ENCODE measurements around the gene NCF2. TPM values are rescaled to one million over a fixed set of nuclear protein-coding genes. Genes with fewer than 3 reads are reported as not detected.

The NCF2 gene
- total and polyA plus RNA-seq, 4 donors: 2.8 to 16.8 (median 5.2) TPM

DNA sequence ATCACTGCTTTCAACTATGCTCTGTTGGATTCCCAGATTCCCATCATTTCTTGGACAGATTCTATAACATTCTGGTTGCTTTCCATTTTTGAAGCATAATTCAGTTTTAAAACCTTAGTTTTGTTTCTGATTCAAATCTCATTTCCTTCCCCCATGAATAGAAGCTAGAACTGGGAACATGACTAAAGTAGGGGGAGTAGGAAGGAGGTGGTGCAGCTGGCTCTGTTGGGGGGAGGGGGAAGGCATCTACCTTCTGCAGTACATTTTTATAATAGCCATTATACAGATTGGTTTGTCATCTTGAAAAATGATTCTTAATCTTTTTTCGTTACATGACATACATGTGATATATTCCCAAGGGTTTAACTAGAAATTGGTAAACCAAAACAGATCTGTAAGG lies 69.9 kb downstream of the NCF2 start:
- H3K4me3 ChIP-seq (ENCODE audit: low read depth, low read length): no peak overlapping the region

DNA sequence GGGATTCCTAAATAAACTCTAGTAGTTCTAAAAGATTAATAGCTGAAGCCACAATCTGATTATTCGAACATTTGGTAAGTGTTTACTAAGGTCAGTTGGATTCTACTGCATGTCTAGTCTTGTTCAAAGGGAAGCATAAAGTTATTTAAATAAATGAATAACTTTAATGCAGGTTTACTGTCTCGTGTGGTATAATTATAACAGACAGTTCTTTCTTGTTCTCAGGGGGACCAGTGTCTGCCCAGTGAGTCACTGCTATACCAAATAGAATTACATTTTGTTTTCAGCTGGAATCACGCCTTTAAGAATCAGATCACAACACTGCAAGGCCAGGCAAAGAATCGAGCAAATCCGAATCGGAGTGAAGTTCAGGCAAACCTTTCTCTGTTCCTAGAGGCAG lies 72.9 kb downstream of the NCF2 start:
- no peak overlapping the region for H3K4me3 ChIP-seq (ENCODE audit: low read depth, low read length)
- no peak for DNase-seq (ENCODE audit: low read depth in 4 of 6, low spot score in 6 of 6)
- WGBS (ENCODE audit: insufficient coverage): 100% methylated on average over 1 of the region's 6 CpGs
- no peak overlapping the region for H3K27ac ChIP-seq (ENCODE audit: low read depth, low read length)
- peaks cover 8% of the 10 kb centered on the region for H3K36me3 ChIP-seq (ENCODE audit: control insufficient read depth, insufficient read depth, low read length)
- no peaks in the 10 kb centered on the region for H3K4me1 ChIP-seq (ENCODE audit: control insufficient read depth, insufficient read depth, low read length)
- H3K9me3 ChIP-seq (ENCODE audit: control insufficient read depth, insufficient read depth, low read length): no peaks in the 10 kb centered on the region
- no peaks in the 10 kb centered on the region for H3K27me3 ChIP-seq (ENCODE audit: control insufficient read depth, insufficient read depth, low read length)

More for the DNA sequence above, 69.9 kb downstream of the NCF2 start:
- Histone ChIP-seq H3K27me3 (ENCODE audit: control insufficient read depth, insufficient read depth, low read length) (no peaks in the 10 kb centered on the region), H3K4me1 (ENCODE audit: control insufficient read depth, insufficient read depth, low read length) (no peaks in the 10 kb centered on the region), H3K36me3 (ENCODE audit: control insufficient read depth, insufficient read depth, low read length) (peaks cover 10% of the 10 kb centered on the region), H3K9me3 (ENCODE audit: control insufficient read depth, insufficient read depth, low read length) (no peaks in the 10 kb centered on the region), H3K27ac (ENCODE audit: low read depth, low read length) (no peak overlapping the region)
- WGBS (ENCODE audit: insufficient coverage): no CpG with 5 or more reads among the region's 1 CpG
- no peak for DNase-seq (ENCODE audit: low read depth in 4 of 6, low spot score in 6 of 6)

DNA sequence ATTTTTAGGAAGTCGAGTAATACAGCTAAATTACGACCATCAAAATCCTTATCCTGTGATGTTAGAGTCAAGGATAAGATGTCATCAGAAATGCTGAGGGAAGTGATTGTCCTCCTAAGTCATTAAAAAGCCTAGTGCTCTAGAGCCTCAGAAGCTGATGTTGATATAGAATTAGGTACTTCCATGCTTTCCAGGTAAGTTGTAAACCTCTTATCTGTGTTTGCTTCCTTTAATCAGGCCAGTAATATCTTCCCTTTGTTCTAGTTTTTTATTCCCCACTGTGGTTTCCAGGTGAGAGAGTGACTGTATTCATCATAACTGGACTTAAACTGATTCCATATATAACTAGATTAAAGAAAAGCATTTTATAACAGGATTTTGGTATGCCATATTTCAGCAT lies 73.5 kb downstream of the NCF2 start:
- WGBS (ENCODE audit: insufficient coverage): no CpG with 5 or more reads among the region's 2 CpGs
- no peaks in the 10 kb centered on the region for H3K4me1 ChIP-seq (ENCODE audit: control insufficient read depth, insufficient read depth, low read length)
- H3K4me3 ChIP-seq (ENCODE audit: low read depth, low read length): no peak overlapping the region
- H3K9me3 ChIP-seq (ENCODE audit: control insufficient read depth, insufficient read depth, low read length): no peaks in the 10 kb centered on the region
- no peak overlapping the region for H3K27ac ChIP-seq (ENCODE audit: low read depth, low read length)
- H3K27me3 ChIP-seq (ENCODE audit: control insufficient read depth, insufficient read depth, low read length): no peaks in the 10 kb centered on the region
- peaks cover 8% of the 10 kb centered on the region for H3K36me3 ChIP-seq (ENCODE audit: control insufficient read depth, insufficient read depth, low read length)
- no peak for DNase-seq (ENCODE audit: low read depth in 4 of 6, low spot score in 6 of 6)

DNA sequence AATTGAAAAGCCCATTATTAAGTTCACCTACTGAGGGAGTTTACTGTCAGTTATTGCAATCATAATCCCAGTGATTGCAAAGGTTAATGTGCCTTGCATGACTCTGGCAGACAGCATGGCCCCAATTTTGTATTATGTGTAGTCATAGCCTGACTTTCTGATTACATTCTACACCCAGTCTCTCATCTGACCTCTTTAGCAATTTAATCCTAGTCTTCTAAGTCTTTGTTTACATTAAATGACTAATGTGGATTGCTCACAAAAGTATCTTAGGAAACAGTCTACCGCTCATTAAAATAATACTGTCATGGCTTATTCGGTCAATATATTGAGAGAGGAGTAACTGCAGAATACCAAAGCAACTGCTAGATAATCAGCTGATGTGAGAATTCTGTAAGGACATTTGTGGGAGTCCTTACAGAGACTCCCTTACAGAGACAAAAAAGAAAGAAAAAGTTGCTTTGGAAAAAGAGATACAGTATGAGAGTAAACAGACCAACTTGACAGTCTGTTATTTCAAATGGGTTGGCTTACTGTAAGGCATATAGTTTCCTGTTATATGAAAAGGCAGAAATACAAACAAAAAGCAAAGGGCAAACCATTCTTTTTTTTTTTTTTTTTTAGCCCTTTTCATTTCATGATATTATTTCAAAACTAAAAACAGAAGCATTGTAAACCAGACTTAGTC lies 75.1 kb downstream of the NCF2 start:
- WGBS (ENCODE audit: insufficient coverage): no CpG with 5 or more reads among the region's 2 CpGs
- peak in 1 of 6 donors; percentile 27 for DNase-seq (ENCODE audit: low read depth in 4 of 6, low spot score in 6 of 6)
- H3K4me1 ChIP-seq (ENCODE audit: control insufficient read depth, insufficient read depth, low read length): no peaks in the 10 kb centered on the region
- no peak overlapping the region for H3K4me3 ChIP-seq (ENCODE audit: low read depth, low read length)
- H3K27ac ChIP-seq (ENCODE audit: low read depth, low read length): no peak overlapping the region
- H3K36me3 ChIP-seq (ENCODE audit: control insufficient read depth, insufficient read depth, low read length): peaks cover 4% of the 10 kb centered on the region
- H3K9me3 ChIP-seq (ENCODE audit: control insufficient read depth, insufficient read depth, low read length): no peaks in the 10 kb centered on the region
- H3K27me3 ChIP-seq (ENCODE audit: control insufficient read depth, insufficient read depth, low read length): no peaks in the 10 kb centered on the region

DNA sequence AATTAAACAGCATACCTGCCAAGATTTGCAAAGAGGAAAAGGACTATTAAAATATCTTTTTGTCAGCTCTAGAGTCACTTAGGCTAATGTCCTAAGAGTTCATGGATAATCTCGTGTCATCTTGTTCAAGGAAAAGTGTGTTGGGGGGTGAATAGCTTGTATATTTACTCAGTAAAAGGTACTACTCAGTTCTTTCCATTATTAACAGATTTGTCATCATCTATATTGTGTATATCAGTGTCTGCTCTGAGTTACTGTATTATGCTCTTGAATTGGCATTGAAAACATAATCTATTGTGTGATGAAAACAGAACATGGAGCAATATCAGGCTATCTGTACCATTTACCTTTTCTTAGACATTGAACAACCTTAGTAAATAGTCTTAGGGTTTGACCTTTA lies 76.0 kb downstream of the NCF2 start:
- Histone ChIP-seq H3K4me1 (ENCODE audit: control insufficient read depth, insufficient read depth, low read length) (no peaks in the 10 kb centered on the region), H3K9me3 (ENCODE audit: control insufficient read depth, insufficient read depth, low read length) (no peaks in the 10 kb centered on the region), H3K27me3 (ENCODE audit: control insufficient read depth, insufficient read depth, low read length) (no peaks in the 10 kb centered on the region), H3K4me3 (ENCODE audit: low read depth, low read length) (no peak overlapping the region), H3K36me3 (ENCODE audit: control insufficient read depth, insufficient read depth, low read length) (peaks cover 4% of the 10 kb centered on the region), H3K27ac (ENCODE audit: low read depth, low read length) (no peak overlapping the region)
- no peak for DNase-seq (ENCODE audit: low read depth in 4 of 6, low spot score in 6 of 6)
- WGBS (ENCODE audit: insufficient coverage): no CpG with 5 or more reads among the region's 1 CpG

DNA sequence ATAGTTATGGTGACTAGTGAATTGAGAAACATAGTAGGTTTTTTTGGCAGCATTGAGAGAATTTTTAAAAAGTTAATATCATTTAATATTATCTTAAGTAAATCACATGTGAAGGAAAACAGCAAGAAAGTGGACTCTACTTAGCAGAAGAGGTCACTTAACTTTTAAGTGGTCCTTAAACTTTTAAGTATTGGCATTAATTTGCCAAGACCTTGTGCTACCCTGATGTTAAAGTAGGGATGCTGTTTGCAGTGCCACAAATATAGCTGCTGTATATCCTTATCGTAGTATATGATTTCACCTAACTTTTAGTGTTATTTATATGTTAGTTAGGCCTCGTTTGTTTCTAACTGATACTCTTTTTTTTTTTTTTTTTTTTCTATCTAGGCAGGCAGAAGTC lies 77.8 kb downstream of the NCF2 start:
- Histone ChIP-seq H3K27ac (ENCODE audit: low read depth, low read length) (no peak overlapping the region), H3K27me3 (ENCODE audit: control insufficient read depth, insufficient read depth, low read length) (no peaks in the 10 kb centered on the region), H3K36me3 (ENCODE audit: control insufficient read depth, insufficient read depth, low read length) (no peaks in the 10 kb centered on the region), H3K9me3 (ENCODE audit: control insufficient read depth, insufficient read depth, low read length) (no peaks in the 10 kb centered on the region), H3K4me3 (ENCODE audit: low read depth, low read length) (no peak overlapping the region), H3K4me1 (ENCODE audit: control insufficient read depth, insufficient read depth, low read length) (no peaks in the 10 kb centered on the region)
- no peak for DNase-seq (ENCODE audit: low read depth in 4 of 6, low spot score in 6 of 6)
- no CpG with 5 or more reads among the region's 2 CpGs for WGBS (ENCODE audit: insufficient coverage)

DNA sequence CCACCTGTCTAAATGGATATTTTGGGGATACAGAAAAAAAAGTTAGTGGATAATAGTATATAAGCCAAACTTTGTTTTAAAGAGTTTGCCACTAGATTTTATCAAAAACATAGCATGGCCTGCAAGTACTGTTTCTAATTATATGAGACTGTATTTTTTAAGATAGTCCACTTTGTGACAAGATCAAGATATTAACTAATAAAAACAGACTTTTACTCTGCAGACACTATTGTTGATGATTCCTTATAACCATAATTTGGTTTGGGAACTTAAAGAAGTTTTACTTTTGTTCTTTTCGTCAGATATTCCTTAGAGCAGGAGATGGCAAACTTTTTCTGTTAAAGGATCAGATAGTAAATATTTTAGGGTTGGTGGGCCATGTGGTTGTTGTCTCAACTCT lies 81.6 kb downstream of the NCF2 start:
- no peaks in the 10 kb centered on the region for H3K9me3 ChIP-seq (ENCODE audit: control insufficient read depth, insufficient read depth, low read length)
- H3K36me3 ChIP-seq (ENCODE audit: control insufficient read depth, insufficient read depth, low read length): no peaks in the 10 kb centered on the region
- WGBS (ENCODE audit: insufficient coverage): 100% methylated on average over 1 of the region's 1 CpG
- no peaks in the 10 kb centered on the region for H3K27me3 ChIP-seq (ENCODE audit: control insufficient read depth, insufficient read depth, low read length)
- no peak overlapping the region for H3K4me3 ChIP-seq (ENCODE audit: low read depth, low read length)
- no peaks in the 10 kb centered on the region for H3K4me1 ChIP-seq (ENCODE audit: control insufficient read depth, insufficient read depth, low read length)
- H3K27ac ChIP-seq (ENCODE audit: low read depth, low read length): no peak overlapping the region
- DNase-seq (ENCODE audit: low read depth in 4 of 6, low spot score in 6 of 6): no peak

DNA sequence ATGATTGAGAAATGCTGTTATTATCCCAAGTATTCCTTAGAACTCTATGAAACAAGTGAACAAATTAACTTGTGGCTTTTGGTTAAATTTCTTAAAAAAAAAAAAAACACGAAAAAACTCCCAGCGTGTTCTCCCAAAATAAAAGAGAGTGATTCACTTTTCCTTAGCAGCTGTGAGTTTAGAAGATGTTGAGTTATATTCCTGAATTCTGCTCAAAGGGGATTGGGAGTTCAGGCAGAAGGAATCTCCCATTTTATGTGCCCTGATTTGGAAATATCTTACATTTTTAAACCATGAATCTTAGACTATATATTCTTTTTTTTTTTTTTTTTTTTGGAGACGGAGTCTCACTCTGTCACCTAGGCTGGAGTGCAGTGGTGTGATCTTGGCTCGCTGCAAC lies 83.7 kb downstream of the NCF2 start:
- no peaks in the 10 kb centered on the region for H3K36me3 ChIP-seq (ENCODE audit: control insufficient read depth, insufficient read depth, low read length)
- no peak overlapping the region for H3K27ac ChIP-seq (ENCODE audit: low read depth, low read length)
- H3K4me3 ChIP-seq (ENCODE audit: low read depth, low read length): no peak overlapping the region
- no peaks in the 10 kb centered on the region for H3K27me3 ChIP-seq (ENCODE audit: control insufficient read depth, insufficient read depth, low read length)
- no peaks in the 10 kb centered on the region for H3K9me3 ChIP-seq (ENCODE audit: control insufficient read depth, insufficient read depth, low read length)
- no peaks in the 10 kb centered on the region for H3K4me1 ChIP-seq (ENCODE audit: control insufficient read depth, insufficient read depth, low read length)
- WGBS (ENCODE audit: insufficient coverage): 96% methylated on average over 2 of the region's 4 CpGs
- DNase-seq (ENCODE audit: low read depth in 4 of 6, low spot score in 6 of 6): no peak

Other genes with a start within 250 kb of the NCF2 start
- gene NMNAT2, start 172.1 kb downstream of the NCF2 start, total RNA-seq: 10 to 100 TPM; 20.8 to 35.3 TPM
- 10 to 100 TPM; 55.6 to 65.9 TPM for gene NMNAT2, start 172.1 kb downstream of the NCF2 start, polyA plus RNA-seq (ENCODE audit: insufficient read length in 2 of 2)
- gene SMG7, start 118.0 kb downstream of the NCF2 start, total RNA-seq: 10 to 100 TPM; 30.5 to 43.0 TPM
- gene SMG7, start 118.0 kb downstream of the NCF2 start, polyA plus RNA-seq (ENCODE audit: insufficient read length in 2 of 2): 10 to 100 TPM; 68.9 to 75.6 TPM
- 100 to 1,000 TPM; 143 to 195 TPM for gene ARPC5, start 45.3 kb upstream of the NCF2 start, total RNA-seq
- 100 to 1,000 TPM; 132 to 158 TPM for gene ARPC5, start 45.3 kb upstream of the NCF2 start, polyA plus RNA-seq (ENCODE audit: insufficient read length in 2 of 2)
- gene APOBEC4, start 62.9 kb upstream of the NCF2 start, total RNA-seq: under 1 TPM in 1 of 2 donors, not detected in 1; 0.66 TPM
- gene APOBEC4, start 62.9 kb upstream of the NCF2 start, polyA plus RNA-seq (ENCODE audit: insufficient read length in 2 of 2): not detected
- 10 to 100 TPM; 50.7 to 53.4 TPM for gene RGL1, start 214.7 kb upstream of the NCF2 start, total RNA-seq
- 10 to 100 TPM; 29.8 to 32.9 TPM for gene RGL1, start 214.7 kb upstream of the NCF2 start, polyA plus RNA-seq (ENCODE audit: insufficient read length in 2 of 2)

Data from spinal cord (tissue), 10 donors.